ENCODE data around the gene WWOX. TPM values are rescaled to one million over a fixed set of nuclear protein-coding genes. Genes with fewer than 3 reads are reported as not detected.

WWOX gene
- total and polyA plus RNA-seq, 2 donors (not counting 3 experiments of a cell fraction or from before 2014, with no cell fraction given) = 6.2 to 12.5 TPM

DNA sequence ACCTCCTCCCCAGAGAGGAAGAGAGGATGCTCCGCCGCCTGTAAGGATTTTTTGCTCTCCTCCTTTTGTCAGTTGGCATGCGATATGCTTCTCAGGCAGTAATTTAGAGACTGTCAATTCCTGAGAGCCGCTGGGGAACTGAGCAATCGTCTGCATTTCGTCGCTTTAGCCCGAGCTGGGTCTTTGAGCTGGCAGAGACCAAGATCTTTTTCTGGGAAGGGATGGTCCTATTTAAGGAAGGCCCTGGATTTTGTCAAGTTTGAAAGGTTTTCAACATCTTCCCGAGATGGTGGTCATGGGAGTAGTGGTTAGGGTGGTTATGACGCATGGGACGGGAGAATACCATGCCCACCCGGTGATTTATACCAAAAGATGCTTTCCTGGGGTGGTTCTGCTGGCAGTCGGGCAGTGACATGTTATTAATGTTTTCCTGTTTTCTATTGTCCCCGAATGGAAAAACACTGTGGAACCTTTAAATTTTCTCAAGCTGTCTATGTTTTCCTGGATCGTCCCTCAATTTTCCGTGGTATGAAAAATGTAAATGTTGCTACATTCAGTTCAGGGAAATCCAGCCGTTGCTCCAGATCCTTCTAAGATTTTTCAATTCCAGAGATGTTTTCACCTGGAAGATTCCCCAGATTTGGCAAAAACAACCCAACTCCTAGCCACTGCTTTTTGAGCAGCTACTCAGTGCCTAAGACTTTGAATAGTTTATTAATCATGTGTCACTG is 914.6 kb downstream of the WWOX start:
- POLR2A ChIA-PET = no interaction called here
- H3K9ac ChIP-seq (replicated peaks; ENCODE audit: extremely low read depth, insufficient read depth, low read length) = no peak overlapping the region
- no peaks in the 10 kb centered on the region for H3K4me1 ChIP-seq (ENCODE audit: control insufficient read depth, extremely low read depth, insufficient read depth, low read length)
- TF ChIP-seq MYC (IDR thresholded peaks at IDR 0.05; ENCODE audit: low read depth, low read length) (no peak), CTCF (IDR thresholded peaks at IDR 0.05; ENCODE audit: extremely low read depth in 1 of 2, insufficient read depth in 1 of 2, low read depth in 1 of 2, low read length in 2 of 2) (no peak), POLR2A (IDR thresholded peaks at IDR 0.05; ENCODE audit: low read depth, low read length) (no peak), GATA2 (IDR thresholded peaks at IDR 0.05; ENCODE audit: insufficient read depth, insufficient read length, low read depth, low read length) (no peak), EZH2 (IDR thresholded peaks at IDR 0.05; ENCODE audit: borderline replicate concordance, low read depth, low read length, severe bottlenecking) (no peak), JUN (IDR thresholded peaks at IDR 0.05; ENCODE audit: borderline replicate concordance, insufficient read depth, insufficient read length, low read depth) (no peak), MAX (IDR thresholded peaks at IDR 0.05; ENCODE audit: insufficient read depth, insufficient read length) (no peak), POLR2AphosphoS5 (IDR thresholded peaks at IDR 0.05; ENCODE audit: insufficient read depth, low read depth, low read length) (no peak), FOS (IDR thresholded peaks at IDR 0.05; ENCODE audit: borderline replicate concordance, insufficient read depth, low read length) (no peak)
- BruUV-seq (replicated peaks) = no TSS peak
- no peaks in the 10 kb centered on the region for H3K27me3 ChIP-seq (ENCODE audit: control insufficient read depth in 2 of 2, insufficient read depth in 2 of 2, low read length in 2 of 2)
- peaks cover 3% of the 10 kb centered on the region for H3K9me3 ChIP-seq (replicated peaks; ENCODE audit: control insufficient read depth, insufficient read depth, low read length)
- no peaks in the 10 kb centered on the region for H4K20me1 ChIP-seq (replicated peaks; ENCODE audit: control insufficient read depth, extremely low read depth, insufficient read depth, low read length)
- FAIRE-seq (no peak), DNase-seq (ENCODE audit: low read depth, low spot score) (no peak)
- intact Hi-C loops (cut with micrococcal nuclease) (no loop called here), dilution Hi-C loops (cut with MboI; ENCODE audit: extremely low pct_ligation_motif_present, low sequenced_read_pairs) (no loop called here)
- H3K36me3 ChIP-seq (ENCODE audit: control insufficient read depth in 2 of 2, extremely low read depth in 1 of 2, insufficient read depth in 2 of 2, low read length in 2 of 2) = no peaks in the 10 kb centered on the region
- no peak overlapping the region for H3K27ac ChIP-seq (ENCODE audit: insufficient read depth, low read depth, low read length)
- H3K79me2 ChIP-seq (ENCODE audit: control insufficient read depth, insufficient read depth, low read length) = no peaks in the 10 kb centered on the region
- H3K4me3 ChIP-seq (replicated peaks in 1 of 3; ENCODE audit: insufficient read depth in 1 of 3, low read depth in 1 of 3, low read length in 3 of 3) = no peak overlapping the region
- no peak overlapping the region for H2AFZ ChIP-seq (ENCODE audit: low read depth, low read length)
- no peak overlapping the region for H3K4me2 ChIP-seq (ENCODE audit: insufficient read depth, low read length)
- H3K9me1 ChIP-seq (replicated peaks; ENCODE audit: control insufficient read depth, extremely low read depth, insufficient read depth, low read length) = no peaks in the 10 kb centered on the region
- CTCF ChIA-PET = no interaction called here
